DMS53 treated with DMSO at 0.1 percent for 48 hours (cell line): ENCODE data around the gene PRELP.
A peak's percentile ranks its signal among the peaks of the same experiment; 100 is the strongest.

Source experiments
- DNase-seq: peaks from one replicate; lab custom pipeline; 2025; ENCODE audit not compliant: unreplicated experiment; lab: John Stamatoyannopoulos, UW

PRELP gene

DNA sequence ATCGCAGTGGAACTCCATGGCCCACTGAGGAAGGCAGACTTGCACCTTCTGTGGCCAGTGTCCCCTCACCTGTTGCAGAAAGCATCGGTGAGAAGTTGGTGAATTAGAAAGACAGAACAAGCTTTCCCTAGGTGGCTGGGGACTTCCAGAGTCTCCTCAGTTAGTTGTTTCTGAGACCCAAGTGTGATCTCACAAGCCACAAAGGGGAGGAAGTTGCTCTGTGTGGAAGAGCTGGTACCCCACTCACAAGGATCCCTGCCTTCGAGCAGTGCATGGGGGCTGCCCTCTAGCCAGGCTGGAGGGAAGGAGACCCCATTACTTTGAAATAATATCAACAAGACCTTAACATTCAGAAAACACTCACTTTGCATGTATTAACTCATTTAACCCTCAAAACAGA, 2.1 kb downstream of the PRELP start:
- no peak for DNase-seq

GRCh38 chr1:203478231-203478630, 2.6 kb downstream of the PRELP start:
- DNase-seq, result no peak

DNA sequence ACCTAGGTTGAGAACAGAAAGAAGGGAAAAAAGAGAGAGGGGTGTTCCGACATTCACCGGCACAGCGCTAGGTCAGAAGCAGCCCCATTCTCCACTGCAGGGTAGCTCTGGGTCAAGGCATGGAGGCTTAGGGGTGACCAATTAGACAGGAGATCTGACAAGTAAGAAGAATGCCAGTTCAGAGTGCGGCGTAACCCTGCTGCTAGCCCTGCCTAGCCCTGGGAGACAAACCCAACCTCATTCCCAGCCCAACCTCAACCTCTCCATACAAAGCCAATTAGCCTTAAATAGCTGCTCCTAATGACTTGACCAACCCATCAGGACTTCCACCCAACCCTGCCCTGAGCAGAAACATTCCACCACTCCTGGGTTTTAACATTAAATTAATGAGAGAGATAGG, 3.4 kb downstream of the PRELP start:
- no peak for DNase-seq

DNA sequence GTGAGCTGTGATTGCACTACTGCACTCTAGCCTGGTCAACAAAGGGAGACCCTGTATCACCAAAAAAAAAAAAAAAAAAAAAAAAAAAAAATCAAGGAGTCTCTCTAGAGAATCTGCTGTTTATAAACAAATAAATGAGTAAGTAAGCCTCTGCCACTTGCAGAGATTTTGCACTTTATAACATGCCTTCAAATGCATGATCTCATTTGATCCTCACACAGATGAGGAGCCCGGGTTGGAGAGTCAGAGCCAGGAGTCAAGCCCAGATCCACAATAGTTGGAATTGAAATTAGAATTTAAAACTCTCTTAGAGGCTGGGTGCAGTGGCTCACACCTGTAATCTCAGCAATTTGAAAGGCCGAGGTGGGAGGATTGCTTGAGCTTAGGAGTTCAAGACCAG, 4.0 kb downstream of the PRELP start:
- no peak for DNase-seq

- DNase-seq, result no peak
Measured at GRCh38 chr1:203480084-203480483, 4.5 kb downstream of the PRELP start.

- DNase-seq, result peak; percentile 45
Measured at GRCh38 chr1:203480525-203481084, 5.0 kb downstream of the PRELP start.

DNA sequence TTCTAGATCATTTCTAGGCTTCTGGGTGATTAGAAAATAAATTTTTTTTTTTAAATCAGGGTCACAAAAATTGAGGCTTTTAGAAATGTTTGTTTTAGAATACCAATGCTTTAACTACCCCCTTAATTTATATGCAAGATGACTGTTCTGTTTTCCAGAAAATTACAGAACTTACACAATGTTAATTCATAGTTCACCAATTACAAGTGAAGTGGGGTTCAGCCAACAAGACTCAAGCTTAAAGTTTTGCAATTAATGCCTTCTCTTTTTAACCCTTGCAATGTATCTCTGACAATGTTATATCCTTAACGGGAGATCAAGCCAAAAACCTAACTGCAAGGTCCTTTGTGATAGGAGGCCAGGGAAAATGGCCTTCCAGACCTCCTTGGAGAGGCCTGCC, 5.6 kb downstream of the PRELP start:
- no peak for DNase-seq

GRCh38 chr1:203486618-203487370, 11.2 kb downstream of the PRELP start:
- no peak for DNase-seq

DNA sequence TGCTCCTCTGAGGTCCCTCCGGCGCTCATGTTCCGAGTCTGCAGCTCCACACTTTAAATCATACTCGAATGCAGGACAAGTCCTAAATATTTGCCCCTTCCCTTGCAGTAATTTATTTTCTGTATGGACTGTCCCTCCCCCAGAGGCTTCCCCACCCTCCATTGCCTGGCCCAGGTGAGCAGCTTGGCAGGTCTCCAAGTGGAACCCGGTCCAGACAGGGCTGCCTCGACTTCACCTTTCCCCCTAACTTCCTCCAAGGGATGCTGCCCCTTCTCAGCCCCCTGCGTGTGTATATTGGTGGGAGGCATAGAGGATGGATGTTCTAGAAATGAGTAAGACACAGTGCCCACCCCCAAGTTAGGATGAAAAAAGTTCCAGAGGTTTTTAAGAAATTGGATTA, 12.9 kb downstream of the PRELP start:
- DNase-seq, result no peak

GRCh38 chr1:203490607-203491006, 15.0 kb downstream of the PRELP start:
- DNase-seq, result no peak

DNA sequence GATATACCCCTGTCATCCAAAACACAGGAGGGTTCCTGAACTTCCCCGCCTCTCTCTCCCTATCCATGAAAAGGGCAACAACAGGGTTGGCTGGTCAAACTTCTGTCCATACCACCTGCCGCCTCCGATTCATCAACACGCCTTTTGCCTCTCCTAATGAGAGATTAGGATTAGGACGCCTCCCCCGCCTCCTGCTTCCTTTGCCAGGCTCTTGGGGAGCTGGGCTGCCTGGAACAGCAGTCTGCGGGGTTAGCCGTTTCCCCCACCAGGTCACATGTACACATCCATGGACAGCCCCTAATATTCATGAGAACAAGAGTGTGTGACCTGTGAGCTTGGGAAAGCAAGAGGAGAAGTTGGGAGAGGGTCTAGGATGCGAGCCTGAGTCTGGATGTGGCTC, 16.1 kb downstream of the PRELP start:
- DNase-seq, result no peak

GRCh38 chr1:203492082-203492747, 16.6 kb downstream of the PRELP start:
- no peak for DNase-seq

DNA sequence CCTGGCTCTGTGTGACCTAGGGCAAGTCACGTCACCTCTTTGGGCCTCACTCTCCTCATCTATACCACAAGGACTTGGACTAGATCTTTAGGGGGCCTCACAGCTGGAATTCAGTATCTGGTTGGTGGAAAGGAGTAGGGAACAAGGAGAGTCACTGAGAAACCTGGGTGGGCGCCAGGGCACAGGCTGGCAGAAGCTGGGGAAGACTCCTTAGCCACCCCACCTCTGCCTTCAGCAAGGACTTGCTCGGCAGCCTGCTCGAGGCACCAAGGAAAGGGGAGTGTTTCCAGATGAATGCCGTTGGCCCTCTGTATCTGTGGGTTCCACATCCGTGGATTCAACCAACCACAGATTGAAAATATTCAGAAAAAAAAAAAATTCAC, 17.1 kb downstream of the PRELP start:
- no peak for DNase-seq

GRCh38 chr1:203493901-203494300, 18.3 kb downstream of the PRELP start, which contains the start of gene OPTC:
OPTC (plus strand) TSS chr1:203494153; CDS start chr1:203496006, 1,853 bp downstream.
- DNase-seq, result no peak

- DNase-seq, result no peak
Measured at GRCh38 chr1:203495845-203496244, 20.2 kb downstream of the PRELP start.

- no peak for DNase-seq
Measured at GRCh38 chr1:203497269-203497777, 21.7 kb downstream of the PRELP start.

DNA sequence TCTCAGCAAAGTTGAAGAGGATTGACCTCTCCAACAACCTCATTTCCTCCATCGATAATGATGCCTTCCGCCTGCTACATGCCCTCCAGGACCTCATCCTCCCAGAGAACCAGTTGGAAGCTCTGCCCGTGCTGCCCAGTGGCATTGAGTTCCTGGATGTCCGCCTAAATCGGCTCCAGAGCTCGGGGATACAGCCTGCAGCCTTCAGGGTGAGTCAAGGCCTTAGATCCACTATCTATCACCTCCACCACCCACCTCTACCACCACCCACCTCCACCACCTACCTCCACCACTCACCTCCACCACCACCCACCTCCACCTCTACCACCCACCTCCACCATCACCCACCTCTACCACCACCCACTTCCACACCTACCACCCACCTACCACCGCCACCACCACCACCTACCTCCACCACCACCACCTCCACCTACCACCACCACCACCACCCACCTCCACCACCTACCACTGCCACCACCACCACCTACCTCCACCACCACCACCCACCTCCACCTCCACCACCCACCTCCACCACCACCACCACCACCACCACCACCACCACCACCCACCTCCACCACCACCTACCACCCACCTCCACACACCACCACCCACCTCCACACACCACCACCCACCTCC, 24.2 kb downstream of the PRELP start:
- DNase-seq, result no peak

- DNase-seq, result no peak
Measured at GRCh38 chr1:203500279-203500678, 24.7 kb downstream of the PRELP start.

- no peak for DNase-seq
Measured at GRCh38 chr1:203503836-203504235, 28.2 kb downstream of the PRELP start.

- peak; percentile 77 for DNase-seq
Measured at GRCh38 chr1:203504400-203505250, 29.0 kb downstream of the PRELP start.
